SK-N-SH treated with all-trans-retinoic acid at 6 μM for 48 hours (cell line): ENCODE results near the gene NFASC.

Experiments
- ATAC-seq: fragments of 200-7000 bp; cut with Tn5 transposase; 3 replicates; pipeline ENCODE4 v1.9.1; 2020; ENCODE audit warnings: mild to moderate bottlenecking, moderate library complexity
- ARNTL ChIP-seq: fragments of 450-650 bp; formaldehyde crosslinking; IDR thresholded peaks from 2 replicates; pipeline ENCODE4 v1.5.0; 2020; ENCODE audit warnings: low read depth, mild to moderate bottlenecking, moderate library complexity, borderline replicate concordance
- BACH2 ChIP-seq: fragments of 250-450 bp; sonication (Bioruptor Pico); IDR thresholded peaks from 2 replicates; pipeline ENCODE4 v1.9.0; 2021; ENCODE audit warnings: mild to moderate bottlenecking, borderline replicate concordance
- CSDC2 ChIP-seq: fragments of 250-450 bp; sonication (Bioruptor Pico); IDR thresholded peaks from 2 replicates; pipeline ENCODE4 v1.5.0; 2020; ENCODE audit warnings: mild to moderate bottlenecking, moderate library complexity
- ESRRG ChIP-seq: fragments of 250-450 bp; sonication (Bioruptor Pico); IDR thresholded peaks from 2 replicates; pipeline ENCODE4 v1.6.1; 2021; ENCODE audit warnings: mild to moderate bottlenecking
- GLIS3 ChIP-seq: fragments of 250-450 bp; sonication (Bioruptor Pico); IDR thresholded peaks from 2 replicates; pipeline ENCODE4 v1.5.0; 2020; ENCODE audit warnings: mild to moderate bottlenecking, moderate library complexity
- ISL1 ChIP-seq: fragments of 250-450 bp; sonication (Bioruptor Pico); IDR thresholded peaks from 2 replicates; pipeline ENCODE4 v2.1.2; 2022; ENCODE audit warnings: mild to moderate bottlenecking, moderate library complexity
- OSR1 ChIP-seq: fragments of 250-450 bp; sonication (Bioruptor Pico); IDR thresholded peaks from 2 replicates; pipeline ENCODE4 v1.8.0; 2022; ENCODE audit warnings: moderate library complexity, mild to moderate bottlenecking, inconsistent platforms
- PPARA ChIP-seq: fragments of 250-450 bp; sonication (Bioruptor Pico); IDR thresholded peaks from 2 replicates; pipeline ENCODE4 v1.5.0; 2020; ENCODE audit warnings: mild to moderate bottlenecking, borderline replicate concordance
- RARB ChIP-seq: fragments of 250-450 bp; sonication (Bioruptor Pico); IDR thresholded peaks from 2 replicates; pipeline ENCODE4 v1.8.0; 2021; ENCODE audit warnings: mild to moderate bottlenecking, moderate library complexity
- SNAI2 ChIP-seq: fragments of 250-450 bp; sonication (Bioruptor Pico); IDR thresholded peaks from 2 replicates; pipeline ENCODE4 v1.5.0; 2020; ENCODE audit warnings: mild to moderate bottlenecking, moderate library complexity
- TCF4 ChIP-seq: fragments of 250-450 bp; sonication (Bioruptor Pico); IDR thresholded peaks from 2 replicates; pipeline ENCODE4 v1.8.0; 2021; ENCODE audit warnings: mild to moderate bottlenecking, moderate library complexity, borderline replicate concordance
- TOX ChIP-seq: fragments of 250-450 bp; sonication (Bioruptor Pico); IDR thresholded peaks from 2 replicates; pipeline ENCODE4 v1.8.0; 2021; ENCODE audit warnings: mild to moderate bottlenecking, moderate library complexity, borderline replicate concordance
- ZC3H10 ChIP-seq: fragments of 250-450 bp; sonication (Bioruptor Pico); IDR thresholded peaks from 2 replicates; pipeline ENCODE4 v1.5.1; 2021; ENCODE audit warnings: mild to moderate bottlenecking, moderate library complexity
- ZFP3 ChIP-seq: fragments of 250-450 bp; sonication (Bioruptor Pico); IDR thresholded peaks from 2 replicates; pipeline ENCODE4 v1.5.0; 2020; ENCODE audit warnings: mild to moderate bottlenecking, moderate library complexity
- ZFP30 ChIP-seq: fragments of 450-650 bp; formaldehyde crosslinking; IDR thresholded peaks from 2 replicates; pipeline ENCODE4 v1.5.0; 2022; ENCODE audit warnings: mild to moderate bottlenecking, moderate library complexity
- ZNF565 ChIP-seq: fragments of 450-650 bp; formaldehyde crosslinking; conservative IDR thresholded peaks from 2 replicates; pipeline ENCODE4 v1.5.0; 2020; ENCODE audit warnings: low read depth, mild to moderate bottlenecking, moderate library complexity
- ZNF8 ChIP-seq: fragments of 450-650 bp; formaldehyde crosslinking; IDR thresholded peaks from 2 replicates; pipeline ENCODE4 v1.5.0; 2020; ENCODE audit warnings: mild to moderate bottlenecking, moderate library complexity
- TF ChIP-seq, protein P1 (sequence below): fragments of 250-450 bp; sonication (Bioruptor Pico); IDR thresholded peaks from 2 replicates; pipeline ENCODE4 v1.5.0; 2020; ENCODE audit warnings: mild to moderate bottlenecking, moderate library complexity
- TF ChIP-seq, protein P2 (sequence below): fragments of 250-450 bp; sonication (Bioruptor Pico); IDR thresholded peaks from 2 replicates; pipeline ENCODE4 v1.8.0; 2020; ENCODE audit warnings: mild to moderate bottlenecking, moderate library complexity, borderline replicate concordance
- TF ChIP-seq, protein P3 (sequence below): fragments of 250-450 bp; sonication (Bioruptor Pico); IDR thresholded peaks from 2 replicates; pipeline ENCODE4 v1.5.1; 2021; ENCODE audit warnings: mild to moderate bottlenecking, moderate library complexity
- TF ChIP-seq, protein P4 (sequence below): fragments of 250-450 bp; sonication (Bioruptor Pico); IDR thresholded peaks from 2 replicates; pipeline ENCODE4 v1.5.1; 2020; ENCODE audit warnings: low read depth, mild to moderate bottlenecking, moderate library complexity
- TF ChIP-seq, protein P5 (sequence below): fragments of 250-450 bp; sonication (Bioruptor Pico); IDR thresholded peaks from 2 replicates; pipeline ENCODE4 v1.8.0; 2021; ENCODE audit warnings: low read depth, mild to moderate bottlenecking, moderate library complexity, borderline replicate concordance

Gene NFASC

DNA sequence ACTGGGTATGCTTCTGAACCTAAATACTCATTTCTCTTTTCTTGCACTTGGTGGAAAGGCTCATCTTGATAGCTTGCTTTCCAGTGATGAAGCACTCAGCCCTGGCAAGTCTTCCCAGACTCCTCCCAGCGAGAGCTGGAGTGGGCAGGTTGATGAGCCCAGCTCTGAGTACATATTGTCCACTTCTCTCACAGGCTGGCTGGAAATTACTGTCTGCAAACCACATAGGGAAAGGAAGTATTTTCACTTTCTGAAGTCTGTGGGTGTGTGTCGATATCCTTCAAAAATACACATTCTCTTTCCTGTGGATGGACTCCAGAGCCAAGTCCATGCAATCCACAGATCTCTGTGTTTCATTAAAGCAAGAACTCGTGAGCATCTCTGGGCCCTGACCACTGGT is 133.7 kb downstream of the NFASC start (continued):
- TF ChIP-seq, protein P1, sequence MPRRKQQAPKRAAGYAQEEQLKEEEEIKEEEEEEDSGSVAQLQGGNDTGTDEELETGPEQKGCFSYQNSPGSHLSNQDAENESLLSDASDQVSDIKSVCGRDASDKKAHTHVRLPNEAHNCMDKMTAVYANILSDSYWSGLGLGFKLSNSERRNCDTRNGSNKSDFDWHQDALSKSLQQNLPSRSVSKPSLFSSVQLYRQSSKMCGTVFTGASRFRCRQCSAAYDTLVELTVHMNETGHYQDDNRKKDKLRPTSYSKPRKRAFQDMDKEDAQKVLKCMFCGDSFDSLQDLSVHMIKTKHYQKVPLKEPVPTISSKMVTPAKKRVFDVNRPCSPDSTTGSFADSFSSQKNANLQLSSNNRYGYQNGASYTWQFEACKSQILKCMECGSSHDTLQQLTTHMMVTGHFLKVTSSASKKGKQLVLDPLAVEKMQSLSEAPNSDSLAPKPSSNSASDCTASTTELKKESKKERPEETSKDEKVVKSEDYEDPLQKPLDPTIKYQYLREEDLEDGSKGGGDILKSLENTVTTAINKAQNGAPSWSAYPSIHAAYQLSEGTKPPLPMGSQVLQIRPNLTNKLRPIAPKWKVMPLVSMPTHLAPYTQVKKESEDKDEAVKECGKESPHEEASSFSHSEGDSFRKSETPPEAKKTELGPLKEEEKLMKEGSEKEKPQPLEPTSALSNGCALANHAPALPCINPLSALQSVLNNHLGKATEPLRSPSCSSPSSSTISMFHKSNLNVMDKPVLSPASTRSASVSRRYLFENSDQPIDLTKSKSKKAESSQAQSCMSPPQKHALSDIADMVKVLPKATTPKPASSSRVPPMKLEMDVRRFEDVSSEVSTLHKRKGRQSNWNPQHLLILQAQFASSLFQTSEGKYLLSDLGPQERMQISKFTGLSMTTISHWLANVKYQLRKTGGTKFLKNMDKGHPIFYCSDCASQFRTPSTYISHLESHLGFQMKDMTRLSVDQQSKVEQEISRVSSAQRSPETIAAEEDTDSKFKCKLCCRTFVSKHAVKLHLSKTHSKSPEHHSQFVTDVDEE (CRISPR knock-in tag), result no peak
- TF ChIP-seq TCF4 (CRISPR knock-in tag), result no peak
- TF ChIP-seq, all 23 proteins: peak for 0

DNA sequence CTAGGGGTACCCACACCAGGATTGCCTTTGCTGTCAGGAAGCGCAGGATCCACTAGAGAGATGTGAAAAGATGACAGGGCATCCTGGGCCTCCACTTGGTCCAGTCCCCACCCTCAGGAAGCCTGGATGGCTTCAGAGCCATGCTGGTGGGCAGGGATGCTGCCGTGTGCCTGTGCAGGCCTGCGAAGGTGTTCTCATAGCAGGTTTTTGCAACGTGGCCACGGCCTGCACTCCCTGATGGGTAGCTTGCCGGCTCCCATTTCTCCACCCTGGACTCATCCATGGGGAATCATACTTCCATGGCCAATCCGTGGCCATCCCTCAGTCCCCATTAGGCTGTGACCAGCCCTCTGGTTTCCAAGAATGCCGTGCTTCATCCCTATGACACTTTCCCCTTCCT is 138.2 kb downstream of the NFASC start:
- no peak for ATAC-seq
- TF ChIP-seq, protein P2, sequence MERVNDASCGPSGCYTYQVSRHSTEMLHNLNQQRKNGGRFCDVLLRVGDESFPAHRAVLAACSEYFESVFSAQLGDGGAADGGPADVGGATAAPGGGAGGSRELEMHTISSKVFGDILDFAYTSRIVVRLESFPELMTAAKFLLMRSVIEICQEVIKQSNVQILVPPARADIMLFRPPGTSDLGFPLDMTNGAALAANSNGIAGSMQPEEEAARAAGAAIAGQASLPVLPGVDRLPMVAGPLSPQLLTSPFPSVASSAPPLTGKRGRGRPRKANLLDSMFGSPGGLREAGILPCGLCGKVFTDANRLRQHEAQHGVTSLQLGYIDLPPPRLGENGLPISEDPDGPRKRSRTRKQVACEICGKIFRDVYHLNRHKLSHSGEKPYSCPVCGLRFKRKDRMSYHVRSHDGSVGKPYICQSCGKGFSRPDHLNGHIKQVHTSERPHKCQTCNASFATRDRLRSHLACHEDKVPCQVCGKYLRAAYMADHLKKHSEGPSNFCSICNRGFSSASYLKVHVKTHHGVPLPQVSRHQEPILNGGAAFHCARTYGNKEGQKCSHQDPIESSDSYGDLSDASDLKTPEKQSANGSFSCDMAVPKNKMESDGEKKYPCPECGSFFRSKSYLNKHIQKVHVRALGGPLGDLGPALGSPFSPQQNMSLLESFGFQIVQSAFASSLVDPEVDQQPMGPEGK (CRISPR knock-in tag), result no peak
- TF ChIP-seq ZNF565 (CRISPR knock-in tag) (no peak), ZC3H10 (CRISPR knock-in tag) (no peak), TCF4 (CRISPR knock-in tag) (no peak), SNAI2 (CRISPR knock-in tag) (no peak), ZFP3 (no peak), OSR1 (CRISPR knock-in tag) (no peak), ARNTL (no peak), BACH2 (CRISPR knock-in tag) (no peak), CSDC2 (CRISPR knock-in tag) (no peak), ESRRG (CRISPR knock-in tag) (no peak), TOX (no peak), ISL1 (CRISPR knock-in tag) (no peak)
- TF ChIP-seq, protein P1 (CRISPR knock-in tag), result no peak
- TF ChIP-seq, protein P3, sequence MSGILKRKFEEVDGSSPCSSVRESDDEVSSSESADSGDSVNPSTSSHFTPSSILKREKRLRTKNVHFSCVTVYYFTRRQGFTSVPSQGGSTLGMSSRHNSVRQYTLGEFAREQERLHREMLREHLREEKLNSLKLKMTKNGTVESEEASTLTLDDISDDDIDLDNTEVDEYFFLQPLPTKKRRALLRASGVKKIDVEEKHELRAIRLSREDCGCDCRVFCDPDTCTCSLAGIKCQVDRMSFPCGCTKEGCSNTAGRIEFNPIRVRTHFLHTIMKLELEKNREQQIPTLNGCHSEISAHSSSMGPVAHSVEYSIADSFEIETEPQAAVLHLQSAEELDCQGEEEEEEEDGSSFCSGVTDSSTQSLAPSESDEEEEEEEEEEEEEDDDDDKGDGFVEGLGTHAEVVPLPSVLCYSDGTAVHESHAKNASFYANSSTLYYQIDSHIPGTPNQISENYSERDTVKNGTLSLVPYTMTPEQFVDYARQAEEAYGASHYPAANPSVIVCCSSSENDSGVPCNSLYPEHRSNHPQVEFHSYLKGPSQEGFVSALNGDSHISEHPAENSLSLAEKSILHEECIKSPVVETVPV, result no peak

DNA sequence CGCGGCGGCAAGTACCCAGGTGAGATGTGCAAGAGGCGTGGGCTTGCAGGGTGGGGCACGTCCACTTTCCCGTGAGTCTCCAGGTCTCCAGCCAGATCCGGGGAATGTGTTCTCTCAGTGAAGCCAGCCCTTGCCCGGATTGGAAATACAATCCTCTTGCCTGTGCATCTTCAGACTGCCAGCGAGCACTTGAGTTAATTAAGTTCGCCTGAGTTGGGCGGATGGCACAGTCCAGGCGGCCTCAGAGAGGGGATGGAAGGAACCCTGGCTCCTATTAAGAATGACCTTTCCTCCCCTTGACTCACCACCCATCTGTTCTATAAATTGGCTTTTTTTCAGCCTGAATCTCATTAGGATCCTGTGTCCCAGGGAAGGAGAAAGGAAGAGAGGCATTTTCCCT is 139.0 kb downstream of the NFASC start:
- no peak for ATAC-seq
- no peak for TF ChIP-seq TOX
- no peak for TF ChIP-seq RARB (CRISPR knock-in tag)
- no peak for TF ChIP-seq GLIS3 (CRISPR knock-in tag)
- TF ChIP-seq, protein P4, sequence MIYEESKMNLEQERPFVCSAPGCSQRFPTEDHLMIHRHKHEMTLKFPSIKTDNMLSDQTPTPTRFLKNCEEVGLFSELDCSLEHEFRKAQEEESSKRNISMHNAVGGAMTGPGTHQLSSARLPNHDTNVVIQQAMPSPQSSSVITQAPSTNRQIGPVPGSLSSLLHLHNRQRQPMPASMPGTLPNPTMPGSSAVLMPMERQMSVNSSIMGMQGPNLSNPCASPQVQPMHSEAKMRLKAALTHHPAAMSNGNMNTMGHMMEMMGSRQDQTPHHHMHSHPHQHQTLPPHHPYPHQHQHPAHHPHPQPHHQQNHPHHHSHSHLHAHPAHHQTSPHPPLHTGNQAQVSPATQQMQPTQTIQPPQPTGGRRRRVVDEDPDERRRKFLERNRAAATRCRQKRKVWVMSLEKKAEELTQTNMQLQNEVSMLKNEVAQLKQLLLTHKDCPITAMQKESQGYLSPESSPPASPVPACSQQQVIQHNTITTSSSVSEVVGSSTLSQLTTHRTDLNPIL (CRISPR knock-in tag), result no peak
- TF ChIP-seq, protein P3, result no peak
- no peak for TF ChIP-seq ZNF565 (CRISPR knock-in tag)
- TF ChIP-seq ARNTL, result no peak
- TF ChIP-seq CSDC2 (CRISPR knock-in tag), result no peak
- no peak for TF ChIP-seq ZFP30 (CRISPR knock-in tag)
- TF ChIP-seq ZFP3, result no peak
- TF ChIP-seq ISL1 (CRISPR knock-in tag), result no peak
- no peak for TF ChIP-seq TCF4 (CRISPR knock-in tag)
- TF ChIP-seq, protein P5, sequence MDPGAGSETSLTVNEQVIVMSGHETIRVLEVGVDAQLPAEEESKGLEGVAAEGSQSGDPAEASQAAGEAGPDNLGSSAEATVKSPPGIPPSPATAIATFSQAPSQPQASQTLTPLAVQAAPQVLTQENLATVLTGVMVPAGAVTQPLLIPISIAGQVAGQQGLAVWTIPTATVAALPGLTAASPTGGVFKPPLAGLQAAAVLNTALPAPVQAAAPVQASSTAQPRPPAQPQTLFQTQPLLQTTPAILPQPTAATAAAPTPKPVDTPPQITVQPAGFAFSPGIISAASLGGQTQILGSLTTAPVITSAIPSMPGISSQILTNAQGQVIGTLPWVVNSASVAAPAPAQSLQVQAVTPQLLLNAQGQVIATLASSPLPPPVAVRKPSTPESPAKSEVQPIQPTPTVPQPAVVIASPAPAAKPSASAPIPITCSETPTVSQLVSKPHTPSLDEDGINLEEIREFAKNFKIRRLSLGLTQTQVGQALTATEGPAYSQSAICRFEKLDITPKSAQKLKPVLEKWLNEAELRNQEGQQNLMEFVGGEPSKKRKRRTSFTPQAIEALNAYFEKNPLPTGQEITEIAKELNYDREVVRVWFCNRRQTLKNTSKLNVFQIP (CRISPR knock-in tag), result no peak
- TF ChIP-seq, protein P2 (CRISPR knock-in tag), result no peak
- TF ChIP-seq OSR1 (CRISPR knock-in tag), result no peak
- TF ChIP-seq PPARA, result no peak
- no peak for TF ChIP-seq ZNF8 (CRISPR knock-in tag)
- TF ChIP-seq SNAI2 (CRISPR knock-in tag), result no peak
- TF ChIP-seq ZC3H10 (CRISPR knock-in tag), result no peak
